IPS-15b (cell line): ENCODE results near the gene CCDC177.
A peak's percentile ranks its signal among the peaks of the same experiment; 100 is the strongest.

Experiments
- H3K27me3 ChIP-seq: one replicate; pipeline ENCODE4 v1.6.1; 2013; ENCODE audit warnings: low read length; ENCODE audit not compliant: control insufficient read depth, insufficient read depth
- H3K36me3 ChIP-seq: one replicate; pipeline ENCODE4 v1.6.1; 2013; ENCODE audit warnings: low read length; ENCODE audit not compliant: control insufficient read depth, insufficient read depth
- H3K4me1 ChIP-seq: one replicate; pipeline ENCODE4 v1.6.1; 2013; ENCODE audit warnings: mild to moderate bottlenecking, low read length; ENCODE audit not compliant: control insufficient read depth, insufficient read depth
- H3K4me3 ChIP-seq: one replicate; pipeline ENCODE4 v1.5.1; 2013; ENCODE audit warnings: low read depth, low read length
- H3K9ac ChIP-seq: one replicate; pipeline ENCODE4 v1.6.1; 2013; ENCODE audit warnings: low read depth, mild to moderate bottlenecking, low read length
- H3K9me3 ChIP-seq: one replicate; pipeline ENCODE4 v1.6.1; 2013; ENCODE audit warnings: mild to moderate bottlenecking, low read length; ENCODE audit not compliant: control insufficient read depth, insufficient read depth

The CCDC177 gene

GRCh38 chr14:69554500-69554899 is 20.2 kb downstream of the CCDC177 start:
- H3K4me3 ChIP-seq = no peak overlapping the region
- no peak overlapping the region for H3K9ac ChIP-seq
- H3K27me3 ChIP-seq = no peaks in the 10 kb centered on the region
- no peaks in the 10 kb centered on the region for H3K4me1 ChIP-seq
- no peaks in the 10 kb centered on the region for H3K9me3 ChIP-seq
- H3K36me3 ChIP-seq = no peaks in the 10 kb centered on the region

GRCh38 chr14:69553252-69553651 is 21.4 kb downstream of the CCDC177 start:
- Histone ChIP-seq H3K36me3 (no peaks in the 10 kb centered on the region), H3K9ac (no peak overlapping the region), H3K4me3 (no peak overlapping the region), H3K9me3 (no peaks in the 10 kb centered on the region), H3K27me3 (no peaks in the 10 kb centered on the region), H3K4me1 (no peaks in the 10 kb centered on the region)

GRCh38 chr14:69551511-69551910 is 23.2 kb downstream of the CCDC177 start:
- H3K27me3 ChIP-seq = peaks cover 5% of the 10 kb centered on the region
- no peaks in the 10 kb centered on the region for H3K36me3 ChIP-seq
- no peaks in the 10 kb centered on the region for H3K4me1 ChIP-seq

GRCh38 chr14:69548566-69548965 is 26.1 kb downstream of the CCDC177 start:
- Histone ChIP-seq H3K9ac (no peak overlapping the region), H3K36me3 (no peaks in the 10 kb centered on the region), H3K27me3 (peaks cover 13% of the 10 kb centered on the region), H3K4me1 (no peaks in the 10 kb centered on the region), H3K9me3 (no peaks in the 10 kb centered on the region), H3K4me3 (no peak overlapping the region)

More at GRCh38 chr14:69551511-69551910, 23.2 kb downstream of the CCDC177 start:
- Histone ChIP-seq H3K9me3 (no peaks in the 10 kb centered on the region), H3K4me3 (no peak overlapping the region), H3K9ac (no peak overlapping the region)

- H3K4me1 ChIP-seq = no peaks in the 10 kb centered on the region
- H3K4me3 ChIP-seq = peak overlapping the region; percentile 73
- no peak overlapping the region for H3K9ac ChIP-seq
- H3K36me3 ChIP-seq = no peaks in the 10 kb centered on the region
- H3K9me3 ChIP-seq = no peaks in the 10 kb centered on the region
- H3K27me3 ChIP-seq = peaks cover 15% of the 10 kb centered on the region
Observed at GRCh38 chr14:69547701-69548348, 26.8 kb downstream of the CCDC177 start.

- Histone ChIP-seq H3K27me3 (peaks cover 15% of the 10 kb centered on the region), H3K9ac (no peak overlapping the region)
Observed at GRCh38 chr14:69543341-69544115, 31.1 kb downstream of the CCDC177 start.

GRCh38 chr14:69542311-69542710 is 32.4 kb downstream of the CCDC177 start:
- Histone ChIP-seq H3K9me3 (no peaks in the 10 kb centered on the region), H3K9ac (no peak overlapping the region), H3K4me1 (no peaks in the 10 kb centered on the region), H3K4me3 (no peak overlapping the region), H3K36me3 (no peaks in the 10 kb centered on the region), H3K27me3 (peaks cover 15% of the 10 kb centered on the region)

More at GRCh38 chr14:69543341-69544115, 31.1 kb downstream of the CCDC177 start:
- H3K4me1 ChIP-seq = no peaks in the 10 kb centered on the region
- H3K36me3 ChIP-seq = no peaks in the 10 kb centered on the region
- no peak overlapping the region for H3K4me3 ChIP-seq
- H3K9me3 ChIP-seq = no peaks in the 10 kb centered on the region

- no peak overlapping the region for H3K4me3 ChIP-seq
- H3K27me3 ChIP-seq = peaks cover 10% of the 10 kb centered on the region
- H3K36me3 ChIP-seq = no peaks in the 10 kb centered on the region
- H3K9me3 ChIP-seq = no peaks in the 10 kb centered on the region
- H3K9ac ChIP-seq = no peak overlapping the region
- no peaks in the 10 kb centered on the region for H3K4me1 ChIP-seq
Observed at GRCh38 chr14:69540654-69541335, 33.9 kb downstream of the CCDC177 start.

GRCh38 chr14:69539631-69540410 is 34.9 kb downstream of the CCDC177 start:
- Histone ChIP-seq H3K36me3 (no peaks in the 10 kb centered on the region), H3K4me1 (peaks cover 2% of the 10 kb centered on the region), H3K27me3 (peaks cover 10% of the 10 kb centered on the region), H3K9me3 (no peaks in the 10 kb centered on the region), H3K9ac (no peak overlapping the region), H3K4me3 (no peak overlapping the region)

GRCh38 chr14:69538766-69539165 is 35.9 kb downstream of the CCDC177 start:
- Histone ChIP-seq H3K9ac (no peak overlapping the region), H3K36me3 (no peaks in the 10 kb centered on the region), H3K27me3 (peaks cover 4% of the 10 kb centered on the region), H3K4me1 (peaks cover 2% of the 10 kb centered on the region), H3K4me3 (no peak overlapping the region), H3K9me3 (no peaks in the 10 kb centered on the region)

- Histone ChIP-seq H3K27me3 (no peaks in the 10 kb centered on the region), H3K9ac (no peak overlapping the region), H3K4me1 (peaks cover 2% of the 10 kb centered on the region), H3K36me3 (no peaks in the 10 kb centered on the region), H3K9me3 (no peaks in the 10 kb centered on the region), H3K4me3 (no peak overlapping the region)
Observed at GRCh38 chr14:69537900-69538299, 36.8 kb downstream of the CCDC177 start.
